Keratinocyte (primary cell): Measurements from ENCODE around the gene RARRES1. TPM values are rescaled to one million over a fixed set of nuclear protein-coding genes. Genes with fewer than 3 reads are reported as not detected.

Source experiments
- DNase-seq: peaks from one replicate; pipeline ENCODE4 v3.0.0-alpha.2; 2011; ENCODE audit warnings: low read depth, missing footprints, low spot score
- FAIRE-seq: peaks from 2 replicates; lab custom pipeline; 2011; peaks lifted over from hg19 to GRCh38; lab: Jason Lieb, UNC
- H2AFZ ChIP-seq: 2 replicates; pipeline ENCODE4 v1.6.0; 2012; ENCODE audit warnings: low read length, control low read depth, inconsistent platforms; ENCODE audit not compliant: control insufficient read depth
- H3K27ac ChIP-seq: 2 replicates; pipeline ENCODE4 v1.5.1; 2011; ENCODE audit warnings: low read length; ENCODE audit not compliant: control insufficient read depth, insufficient read depth
- H3K27me3 ChIP-seq: 3 replicates; pipeline ENCODE4 v1.6.0; 2011; ENCODE audit warnings: low read length; ENCODE audit not compliant: control insufficient read depth, insufficient read depth; ENCODE audit errors: extremely low read depth
- H3K36me3 ChIP-seq, 2 experiments: 2 replicates in 1 of 2; 3 replicates in 1 of 2; pipeline ENCODE4 v1.5.1; 2011; ENCODE audit warnings: low read length in 2 of 2, mild to moderate bottlenecking in 1 of 2; ENCODE audit not compliant: control insufficient read depth in 2 of 2, insufficient read depth in 2 of 2; ENCODE audit errors: extremely low read depth in 1 of 2
- H3K4me1 ChIP-seq: 3 replicates; pipeline ENCODE4 v1.5.1; 2011; ENCODE audit warnings: low read length; ENCODE audit not compliant: control insufficient read depth, insufficient read depth; ENCODE audit errors: extremely low read depth
- H3K4me2 ChIP-seq: 3 replicates; pipeline ENCODE4 v1.6.0; 2011; ENCODE audit warnings: low read depth, low read length; ENCODE audit not compliant: control insufficient read depth, insufficient read depth; ENCODE audit errors: extremely low read depth
- H3K4me3 ChIP-seq, 3 experiments: fragments of 200-600 bp in 1 of 3; sonication (generic) in 1 of 3; 2 replicates in 2 of 3; 3 replicates in 1 of 3; pipeline ENCODE4 v1.5.1; 2011 to 2016; ENCODE audit warnings: low read length in 3 of 3, mild to moderate bottlenecking in 3 of 3, control low read depth in 2 of 3, inconsistent platforms in 1 of 3, low read depth in 1 of 3, mixed read lengths in 1 of 3, mixed run types in 1 of 3, moderate library complexity in 1 of 3; ENCODE audit not compliant: control insufficient read depth in 2 of 3, insufficient read depth in 2 of 3; ENCODE audit errors: extremely low read depth in 1 of 3
- H3K79me2 ChIP-seq: 2 replicates; pipeline ENCODE4 v1.6.0; 2012; ENCODE audit warnings: low read length; ENCODE audit not compliant: control insufficient read depth, insufficient read depth
- H3K9ac ChIP-seq: 3 replicates; pipeline ENCODE4 v1.6.0; 2011; ENCODE audit warnings: low read length; ENCODE audit not compliant: control insufficient read depth, insufficient read depth; ENCODE audit errors: extremely low read depth
- H3K9me1 ChIP-seq: 3 replicates; pipeline ENCODE4 v1.6.0; 2011; ENCODE audit warnings: low read length; ENCODE audit not compliant: control insufficient read depth, insufficient read depth; ENCODE audit errors: extremely low read depth
- H3K9me3 ChIP-seq: 2 replicates; pipeline ENCODE4 v1.5.1; 2012; ENCODE audit warnings: low read depth, low read length; ENCODE audit not compliant: control insufficient read depth
- H4K20me1 ChIP-seq: 3 replicates; pipeline ENCODE4 v1.6.0; 2011; ENCODE audit warnings: low read length; ENCODE audit not compliant: control insufficient read depth, insufficient read depth; ENCODE audit errors: extremely low read depth
- EZH2 ChIP-seq: IDR thresholded peaks from one replicate; pipeline ENCODE4 v1.6.1; 2012; ENCODE audit warnings: inconsistent platforms, mild to moderate bottlenecking, low read length, moderate library complexity
- dilution Hi-C: fragments of 300-500 bp; cut with MboI; formaldehyde crosslinking; loops from one replicate; pipeline ENCODE4 v1.7.0; 2020; ENCODE audit warnings: low sequenced_read_pairs; ENCODE audit not compliant: extremely low pct_ligation_motif_present
- polyA plus RNA-seq, 5 experiments: library from polyadenylated mRNA; depleted of rRNA in 3 of 5; stranded (reverse) in 3 of 5; stranded (forward) in 1 of 5; unstranded in 1 of 5; fragments of >200 nt; gene quantifications; 1 replicate in 1 of 5; 2 replicates in 3 of 5; 3 replicates in 1 of 5; pipeline versions ENCODE4 v1.2.1 to v1.2.3, GENCODE V29; 2011 to 2012; ENCODE audit warnings: missing spikeins in 2 of 5, low read depth in 1 of 5, low replicate concordance in 1 of 5
- TF ChIP-seq, protein P1 (sequence below), 3 experiments: IDR thresholded peaks in 1 of 3; conservative IDR thresholded peaks in 1 of 3; optimal IDR thresholded peaks in 1 of 3; 2 replicates in 2 of 3; 3 replicates in 1 of 3; pipeline versions ENCODE3 to v1.5.1; 2011; ENCODE audit warnings: low read length in 3 of 3, mild to moderate bottlenecking in 3 of 3, moderate library complexity in 2 of 3, control low read depth in 1 of 3, inconsistent platforms in 1 of 3; ENCODE audit not compliant: insufficient read depth in 2 of 3; ENCODE audit errors: extremely low read depth in 1 of 3

Gene RARRES1
- polyA plus RNA-seq, 1 donor (not counting 4 experiments of a cell fraction or from before 2014, with no cell fraction given) = not detected

DNA sequence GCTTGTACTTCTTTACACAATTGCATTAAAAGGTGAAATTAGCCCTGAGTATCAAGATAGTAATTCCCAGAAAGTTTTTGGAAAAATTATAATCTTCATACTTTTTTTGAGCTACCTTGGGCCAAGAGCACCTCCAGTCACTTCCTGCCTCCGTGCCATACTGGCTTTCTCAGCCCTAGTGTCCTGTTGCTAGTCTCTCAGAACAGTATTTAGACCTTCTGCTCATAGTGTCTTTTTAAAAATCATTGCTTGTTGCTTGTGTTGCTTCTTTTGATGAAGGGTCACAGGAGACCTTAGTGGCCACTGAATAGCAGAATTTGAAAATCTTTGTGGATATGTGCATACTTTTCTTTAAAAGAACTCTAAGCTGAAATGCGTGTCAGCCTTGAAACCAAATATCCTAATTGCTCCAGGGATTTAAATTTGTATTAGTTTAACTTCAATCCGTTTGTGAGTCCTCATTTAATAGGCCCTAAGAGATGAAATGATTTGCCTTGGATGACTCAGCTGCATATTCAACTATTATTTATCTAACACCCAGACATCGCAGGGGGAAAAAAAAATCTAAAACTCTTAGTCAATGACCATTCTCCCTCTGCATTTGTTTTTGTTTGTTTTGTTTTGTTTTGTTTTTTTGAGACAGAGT, 30.7 kb downstream of the RARRES1 start:
- peaks cover 1 to 4% of the 10 kb centered on the region in 2 experiments for H3K36me3 ChIP-seq
- H3K9ac ChIP-seq = no peak overlapping the region
- H3K4me3 ChIP-seq = no peak overlapping the region
- no peak for DNase-seq
- no peaks in the 10 kb centered on the region for H3K79me2 ChIP-seq
- dilution Hi-C loops = no loop called here
- no peaks in the 10 kb centered on the region for H3K27me3 ChIP-seq
- no peak overlapping the region for H2AFZ ChIP-seq
- TF ChIP-seq, protein P1, sequence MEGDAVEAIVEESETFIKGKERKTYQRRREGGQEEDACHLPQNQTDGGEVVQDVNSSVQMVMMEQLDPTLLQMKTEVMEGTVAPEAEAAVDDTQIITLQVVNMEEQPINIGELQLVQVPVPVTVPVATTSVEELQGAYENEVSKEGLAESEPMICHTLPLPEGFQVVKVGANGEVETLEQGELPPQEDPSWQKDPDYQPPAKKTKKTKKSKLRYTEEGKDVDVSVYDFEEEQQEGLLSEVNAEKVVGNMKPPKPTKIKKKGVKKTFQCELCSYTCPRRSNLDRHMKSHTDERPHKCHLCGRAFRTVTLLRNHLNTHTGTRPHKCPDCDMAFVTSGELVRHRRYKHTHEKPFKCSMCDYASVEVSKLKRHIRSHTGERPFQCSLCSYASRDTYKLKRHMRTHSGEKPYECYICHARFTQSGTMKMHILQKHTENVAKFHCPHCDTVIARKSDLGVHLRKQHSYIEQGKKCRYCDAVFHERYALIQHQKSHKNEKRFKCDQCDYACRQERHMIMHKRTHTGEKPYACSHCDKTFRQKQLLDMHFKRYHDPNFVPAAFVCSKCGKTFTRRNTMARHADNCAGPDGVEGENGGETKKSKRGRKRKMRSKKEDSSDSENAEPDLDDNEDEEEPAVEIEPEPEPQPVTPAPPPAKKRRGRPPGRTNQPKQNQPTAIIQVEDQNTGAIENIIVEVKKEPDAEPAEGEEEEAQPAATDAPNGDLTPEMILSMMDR (optimal IDR thresholded peaks at IDR 0.05 in 1 of 3, IDR thresholded peaks at IDR 0.05 in 1 of 3, conservative IDR thresholded peaks at IDR 0.05 in 1 of 3; ENCODE audit: extremely low read depth in 1 of 3, insufficient read depth in 2 of 3, low read length in 3 of 3) = no peak
- no peak for TF ChIP-seq EZH2
- H3K9me1 ChIP-seq = no peaks in the 10 kb centered on the region
- no peaks in the 10 kb centered on the region for H3K9me3 ChIP-seq
- H3K4me2 ChIP-seq = no peak overlapping the region
- no peaks in the 10 kb centered on the region for H4K20me1 ChIP-seq
- no peaks in the 10 kb centered on the region for H3K4me1 ChIP-seq
- H3K27ac ChIP-seq = no peak overlapping the region
- no peak for FAIRE-seq

DNA sequence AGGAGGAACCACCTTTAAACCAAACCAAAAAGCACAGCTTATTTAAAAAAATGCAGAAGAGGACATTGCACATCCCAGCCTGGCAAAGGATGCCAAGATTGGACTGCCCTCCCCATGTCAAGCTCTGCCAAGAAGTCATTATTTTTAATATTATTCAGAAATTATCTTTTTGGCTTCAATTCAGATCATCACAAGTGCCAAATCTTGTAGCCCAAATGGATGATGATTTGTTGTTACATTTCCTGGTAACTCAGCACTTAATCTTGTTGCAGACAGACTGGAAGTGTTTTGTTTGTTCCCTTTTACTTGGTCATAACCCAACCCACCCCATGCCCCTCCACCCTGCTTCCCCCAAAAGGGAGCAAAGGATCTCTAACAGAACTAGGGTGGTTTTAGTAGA, 31.7 kb downstream of the RARRES1 start:
- Histone ChIP-seq H3K4me1 (no peaks in the 10 kb centered on the region), H3K9ac (no peak overlapping the region), H3K4me2 (no peak overlapping the region), H3K27me3 (no peaks in the 10 kb centered on the region), H3K79me2 (no peaks in the 10 kb centered on the region), H3K27ac (no peak overlapping the region), H3K4me3 (no peak overlapping the region), H4K20me1 (no peaks in the 10 kb centered on the region), H3K9me1 (no peaks in the 10 kb centered on the region), H3K9me3 (no peaks in the 10 kb centered on the region), H3K36me3 (peaks cover 1 to 3% of the 10 kb centered on the region in 2 experiments), H2AFZ (no peak overlapping the region)
- dilution Hi-C loops = no loop called here
- DNase-seq (no peak), FAIRE-seq (no peak)
- TF ChIP-seq, protein P1 (optimal IDR thresholded peaks at IDR 0.05 in 1 of 3, IDR thresholded peaks at IDR 0.05 in 1 of 3, conservative IDR thresholded peaks at IDR 0.05 in 1 of 3; ENCODE audit: extremely low read depth in 1 of 3, insufficient read depth in 2 of 3, low read length in 3 of 3) = no peak
- no peak for TF ChIP-seq EZH2
